Left ventricle myocardium inferior (tissue), 1 donor: Measurements from ENCODE around the gene MICAL3. TPM values are rescaled to one million over a fixed set of nuclear protein-coding genes. Genes with fewer than 3 reads are reported as not detected.
A peak's percentile ranks its signal among the peaks of the same experiment; 100 is the strongest.

Experiments used
- DNase-seq: peaks from one replicate; pipeline ENCODE4 v3.0.0-alpha.2; 2020
- H3K27ac ChIP-seq: fragments of 200-600 bp; replicated peaks from 2 replicates; pipeline ENCODE4 v1.8.0; 2021
- H3K27me3 ChIP-seq: fragments of 200-600 bp; 2 replicates; pipeline ENCODE4 v1.8.0; 2021; ENCODE audit warnings: low read depth
- H3K36me3 ChIP-seq: fragments of 200-600 bp; 2 replicates; pipeline ENCODE4 v1.8.0; 2021
- H3K4me1 ChIP-seq: fragments of 200-600 bp; 2 replicates; pipeline ENCODE4 v1.8.0; 2021
- H3K4me3 ChIP-seq: fragments of 200-600 bp; 2 replicates; pipeline ENCODE4 v1.8.0; 2021; ENCODE audit warnings: mild to moderate bottlenecking, moderate library complexity
- H3K9me3 ChIP-seq: fragments of 200-600 bp; replicated peaks from 2 replicates; pipeline ENCODE4 v1.8.0; 2021
- intact Hi-C: fragments of 100-400 bp; cut with micrococcal nuclease; formaldehyde crosslinking; loops from one replicate; pipeline ENCODE4 v1.11.0; 2022
- total RNA-seq: library from RNA; stranded (reverse); fragmentation: NEBNext Ultra II Directional; extraction: Animal tissue kit (Norgen Biotek cat#: 25700); gene quantifications from one replicate; pipeline ENCODE4 v1.2.1, GENCODE V29; 2021
- TF ChIP-seq, protein P1 (sequence below): fragments of 200-600 bp; IDR thresholded peaks from 2 replicates; pipeline ENCODE4 v1.8.0; 2021; ENCODE audit warnings: antibody characterized with exemption, mild to moderate bottlenecking, borderline replicate concordance
- donor health status: DM: no; HTN: yes; CAD: no; lungs with severe emphysema.

MICAL3 gene
- total RNA-seq, 1 donor from 2014 or later: 92.5 TPM

DNA sequence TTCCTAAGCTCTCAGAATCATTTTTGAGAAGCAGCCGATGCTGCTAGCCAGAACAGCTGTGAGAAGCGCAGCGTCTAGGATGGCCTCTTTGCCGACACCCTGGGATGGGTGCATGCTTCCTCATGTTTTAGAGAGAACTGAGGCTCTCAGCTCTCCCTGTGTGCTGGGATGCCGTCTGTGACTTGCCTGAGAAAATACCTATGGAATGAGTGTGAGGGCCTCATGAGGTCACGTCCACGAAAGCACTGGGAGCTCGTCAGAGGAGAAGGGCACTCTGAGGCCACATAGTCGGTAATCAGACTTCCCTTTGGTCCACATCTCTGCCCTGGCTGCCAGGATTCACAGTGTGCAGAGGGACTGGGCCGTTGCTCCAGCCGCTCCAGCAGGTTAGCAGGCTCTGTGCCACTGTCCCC is 54.7 kb downstream of the MICAL3 start:
- Histone ChIP-seq H3K27me3 (no peaks in the 10 kb centered on the region), H3K4me1 (peaks cover 81% of the 10 kb centered on the region), H3K9me3 (no peaks in the 10 kb centered on the region), H3K4me3 (no peak overlapping the region), H3K36me3 (no peaks in the 10 kb centered on the region), H3K27ac (peak overlapping the region; percentile 86)
- TF ChIP-seq, protein P1, sequence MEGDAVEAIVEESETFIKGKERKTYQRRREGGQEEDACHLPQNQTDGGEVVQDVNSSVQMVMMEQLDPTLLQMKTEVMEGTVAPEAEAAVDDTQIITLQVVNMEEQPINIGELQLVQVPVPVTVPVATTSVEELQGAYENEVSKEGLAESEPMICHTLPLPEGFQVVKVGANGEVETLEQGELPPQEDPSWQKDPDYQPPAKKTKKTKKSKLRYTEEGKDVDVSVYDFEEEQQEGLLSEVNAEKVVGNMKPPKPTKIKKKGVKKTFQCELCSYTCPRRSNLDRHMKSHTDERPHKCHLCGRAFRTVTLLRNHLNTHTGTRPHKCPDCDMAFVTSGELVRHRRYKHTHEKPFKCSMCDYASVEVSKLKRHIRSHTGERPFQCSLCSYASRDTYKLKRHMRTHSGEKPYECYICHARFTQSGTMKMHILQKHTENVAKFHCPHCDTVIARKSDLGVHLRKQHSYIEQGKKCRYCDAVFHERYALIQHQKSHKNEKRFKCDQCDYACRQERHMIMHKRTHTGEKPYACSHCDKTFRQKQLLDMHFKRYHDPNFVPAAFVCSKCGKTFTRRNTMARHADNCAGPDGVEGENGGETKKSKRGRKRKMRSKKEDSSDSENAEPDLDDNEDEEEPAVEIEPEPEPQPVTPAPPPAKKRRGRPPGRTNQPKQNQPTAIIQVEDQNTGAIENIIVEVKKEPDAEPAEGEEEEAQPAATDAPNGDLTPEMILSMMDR: no peak
- intact Hi-C loops: no loop called here
- peak; percentile 51 for DNase-seq

DNA sequence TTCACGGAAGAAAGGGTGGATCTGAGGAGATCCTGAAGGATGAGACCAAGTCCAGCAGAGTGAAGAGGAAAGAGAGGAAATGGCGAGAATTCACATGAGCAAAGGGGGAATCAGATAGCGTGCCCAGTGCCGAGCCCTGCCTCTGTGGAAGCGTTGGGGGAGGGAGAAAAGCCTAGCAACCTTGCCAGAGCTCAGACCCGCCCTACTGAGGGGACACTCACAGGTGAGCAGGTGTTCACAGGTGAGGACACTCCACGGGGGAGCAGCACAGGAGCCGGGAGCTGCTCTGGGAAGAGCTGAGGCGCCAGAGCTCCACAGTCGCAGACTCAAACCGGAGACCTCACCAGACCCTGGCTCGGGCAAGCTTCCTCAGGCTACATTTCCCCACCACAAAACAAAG is 56.2 kb downstream of the MICAL3 start:
- H3K27me3 ChIP-seq: no peaks in the 10 kb centered on the region
- TF ChIP-seq, protein P1: no peak
- H3K4me3 ChIP-seq: no peak overlapping the region
- no peak overlapping the region for H3K27ac ChIP-seq
- H3K36me3 ChIP-seq: no peaks in the 10 kb centered on the region
- intact Hi-C loops: no loop called here
- no peak for DNase-seq
- no peaks in the 10 kb centered on the region for H3K9me3 ChIP-seq
- H3K4me1 ChIP-seq: peaks cover 80% of the 10 kb centered on the region

DNA sequence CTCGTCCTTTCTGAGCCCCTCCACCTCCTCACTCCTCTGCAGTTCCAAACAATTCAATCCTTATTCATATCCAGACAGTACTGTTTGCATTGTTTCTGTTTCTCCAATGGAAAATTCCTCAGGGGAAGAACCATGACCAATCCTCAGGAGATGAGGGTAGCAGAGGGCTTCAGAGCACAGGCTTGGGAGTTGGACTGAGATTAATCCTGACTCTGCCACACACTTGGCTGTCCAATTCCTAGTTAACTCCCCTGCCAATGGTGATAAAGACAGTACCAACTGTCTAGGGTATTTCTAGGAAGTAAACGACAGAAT is 58.0 kb downstream of the MICAL3 start:
- peaks cover 79% of the 10 kb centered on the region for H3K4me1 ChIP-seq
- H3K9me3 ChIP-seq: no peaks in the 10 kb centered on the region
- TF ChIP-seq, protein P1: no peak
- H3K36me3 ChIP-seq: no peaks in the 10 kb centered on the region
- DNase-seq: no peak
- intact Hi-C loops: no loop called here
- no peaks in the 10 kb centered on the region for H3K27me3 ChIP-seq
- no peak overlapping the region for H3K4me3 ChIP-seq
- H3K27ac ChIP-seq: no peak overlapping the region

DNA sequence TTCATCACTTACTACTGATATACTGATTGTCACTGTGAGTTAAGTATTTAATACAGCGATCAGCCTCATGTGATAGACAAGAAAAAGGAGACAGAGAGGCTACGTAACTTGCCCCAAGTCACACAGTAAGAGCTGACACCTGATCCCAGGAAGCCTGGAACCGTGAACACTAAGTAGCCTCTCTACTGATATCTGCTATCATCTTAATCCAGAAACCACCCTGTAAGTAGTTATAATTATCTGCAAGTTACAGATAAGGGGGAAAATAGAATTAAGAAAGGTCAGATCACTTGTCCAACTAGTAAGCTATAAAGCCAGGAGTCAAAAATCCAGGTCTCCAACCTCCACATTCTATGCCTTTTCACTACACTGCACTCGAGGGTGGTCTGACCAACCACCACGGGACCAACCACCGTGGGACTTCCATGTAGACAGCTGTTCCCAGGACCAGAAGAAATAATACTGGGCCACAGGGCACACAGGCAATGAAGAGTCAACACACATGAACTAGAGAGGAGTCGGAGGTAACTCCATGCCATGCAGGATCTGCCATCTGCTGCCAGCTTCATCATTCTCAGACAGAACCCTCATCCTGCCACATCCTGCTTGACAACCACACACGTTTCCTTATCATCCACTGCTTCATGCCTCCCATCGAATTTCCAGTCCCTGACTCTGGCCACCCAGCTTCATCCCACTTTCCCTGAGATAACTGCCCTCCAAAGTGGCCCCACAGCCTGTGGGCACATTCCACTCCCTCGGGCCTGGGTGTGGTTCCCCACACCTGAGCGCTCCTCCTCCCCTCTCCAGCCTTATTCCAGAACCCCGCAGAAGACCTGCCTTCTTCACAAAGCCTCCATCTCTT is 58.6 kb downstream of the MICAL3 start:
- H3K27me3 ChIP-seq: no peaks in the 10 kb centered on the region
- H3K4me1 ChIP-seq: peaks cover 79% of the 10 kb centered on the region
- intact Hi-C loops: no loop called here
- H3K27ac ChIP-seq: no peak overlapping the region
- TF ChIP-seq, protein P1: no peak
- H3K9me3 ChIP-seq: no peaks in the 10 kb centered on the region
- H3K4me3 ChIP-seq: no peak overlapping the region
- DNase-seq: no peak
- no peaks in the 10 kb centered on the region for H3K36me3 ChIP-seq

DNA sequence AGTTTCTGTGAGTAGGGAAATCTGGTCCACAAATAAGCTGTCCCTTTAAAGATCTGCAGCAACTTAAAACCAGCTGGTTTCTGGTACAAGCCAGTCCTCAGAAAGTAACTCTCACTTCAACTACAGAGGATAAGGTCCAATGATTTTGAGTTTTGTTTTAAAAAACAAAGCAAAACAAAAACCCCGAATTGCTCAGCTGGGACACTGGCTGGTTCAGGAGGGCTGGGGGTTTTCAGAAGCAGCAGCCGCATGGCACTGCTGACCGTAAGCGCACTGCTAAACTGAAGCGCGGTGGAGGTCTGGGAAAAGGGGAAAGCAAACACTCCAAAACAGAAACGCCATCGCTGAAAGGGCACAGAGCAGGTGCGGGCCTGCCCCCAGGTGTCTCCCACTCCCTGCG is 59.7 kb downstream of the MICAL3 start:
- intact Hi-C loops: no loop called here
- Histone ChIP-seq H3K9me3 (no peaks in the 10 kb centered on the region), H3K27ac (peak overlapping the region; percentile 55), H3K4me1 (peaks cover 79% of the 10 kb centered on the region), H3K4me3 (no peak overlapping the region), H3K36me3 (no peaks in the 10 kb centered on the region), H3K27me3 (no peaks in the 10 kb centered on the region)
- TF ChIP-seq, protein P1: no peak
- DNase-seq: no peak
